Keratinocyte (primary cell): ENCODE measurements around the gene SCUBE3. TPM values are rescaled to one million over a fixed set of nuclear protein-coding genes. Genes with fewer than 3 reads are reported as not detected.

Experiments used
- DNase-seq: peaks from one replicate; pipeline ENCODE4 v3.0.0-alpha.2; 2011; ENCODE audit warnings: low read depth, missing footprints, low spot score
- FAIRE-seq: peaks from 2 replicates; lab custom pipeline; 2011; peaks lifted over from hg19 to GRCh38; lab: Jason Lieb, UNC
- H2AFZ ChIP-seq: 2 replicates; pipeline ENCODE4 v1.6.0; 2012; ENCODE audit warnings: low read length, control low read depth, inconsistent platforms; ENCODE audit not compliant: control insufficient read depth
- H3K27ac ChIP-seq: 2 replicates; pipeline ENCODE4 v1.5.1; 2011; ENCODE audit warnings: low read length; ENCODE audit not compliant: control insufficient read depth, insufficient read depth
- H3K27me3 ChIP-seq: 3 replicates; pipeline ENCODE4 v1.6.0; 2011; ENCODE audit warnings: low read length; ENCODE audit not compliant: control insufficient read depth, insufficient read depth; ENCODE audit errors: extremely low read depth
- H3K36me3 ChIP-seq, 2 experiments: 2 replicates in 1 of 2; 3 replicates in 1 of 2; pipeline ENCODE4 v1.5.1; 2011; ENCODE audit warnings: low read length in 2 of 2, mild to moderate bottlenecking in 1 of 2; ENCODE audit not compliant: control insufficient read depth in 2 of 2, insufficient read depth in 2 of 2; ENCODE audit errors: extremely low read depth in 1 of 2
- H3K4me1 ChIP-seq: 3 replicates; pipeline ENCODE4 v1.5.1; 2011; ENCODE audit warnings: low read length; ENCODE audit not compliant: control insufficient read depth, insufficient read depth; ENCODE audit errors: extremely low read depth
- H3K4me2 ChIP-seq: 3 replicates; pipeline ENCODE4 v1.6.0; 2011; ENCODE audit warnings: low read depth, low read length; ENCODE audit not compliant: control insufficient read depth, insufficient read depth; ENCODE audit errors: extremely low read depth
- H3K4me3 ChIP-seq, 3 experiments: fragments of 200-600 bp in 1 of 3; sonication (generic) in 1 of 3; 2 replicates in 2 of 3; 3 replicates in 1 of 3; pipeline ENCODE4 v1.5.1; 2011 to 2016; ENCODE audit warnings: low read length in 3 of 3, mild to moderate bottlenecking in 3 of 3, control low read depth in 2 of 3, inconsistent platforms in 1 of 3, low read depth in 1 of 3, mixed read lengths in 1 of 3, mixed run types in 1 of 3, moderate library complexity in 1 of 3; ENCODE audit not compliant: control insufficient read depth in 2 of 3, insufficient read depth in 2 of 3; ENCODE audit errors: extremely low read depth in 1 of 3
- H3K79me2 ChIP-seq: 2 replicates; pipeline ENCODE4 v1.6.0; 2012; ENCODE audit warnings: low read length; ENCODE audit not compliant: control insufficient read depth, insufficient read depth
- H3K9ac ChIP-seq: 3 replicates; pipeline ENCODE4 v1.6.0; 2011; ENCODE audit warnings: low read length; ENCODE audit not compliant: control insufficient read depth, insufficient read depth; ENCODE audit errors: extremely low read depth
- H3K9me1 ChIP-seq: 3 replicates; pipeline ENCODE4 v1.6.0; 2011; ENCODE audit warnings: low read length; ENCODE audit not compliant: control insufficient read depth, insufficient read depth; ENCODE audit errors: extremely low read depth
- H3K9me3 ChIP-seq: 2 replicates; pipeline ENCODE4 v1.5.1; 2012; ENCODE audit warnings: low read depth, low read length; ENCODE audit not compliant: control insufficient read depth
- H4K20me1 ChIP-seq: 3 replicates; pipeline ENCODE4 v1.6.0; 2011; ENCODE audit warnings: low read length; ENCODE audit not compliant: control insufficient read depth, insufficient read depth; ENCODE audit errors: extremely low read depth
- CTCF ChIP-seq, 3 experiments: IDR thresholded peaks in 1 of 3; conservative IDR thresholded peaks in 1 of 3; optimal IDR thresholded peaks in 1 of 3; 2 replicates in 2 of 3; 3 replicates in 1 of 3; pipeline versions ENCODE3 to v1.5.1; 2011; ENCODE audit warnings: low read length in 3 of 3, mild to moderate bottlenecking in 3 of 3, moderate library complexity in 2 of 3, control low read depth in 1 of 3, inconsistent platforms in 1 of 3; ENCODE audit not compliant: insufficient read depth in 2 of 3; ENCODE audit errors: extremely low read depth in 1 of 3
- EZH2 ChIP-seq: IDR thresholded peaks from one replicate; pipeline ENCODE4 v1.6.1; 2012; ENCODE audit warnings: inconsistent platforms, mild to moderate bottlenecking, low read length, moderate library complexity
- dilution Hi-C: fragments of 300-500 bp; cut with MboI; formaldehyde crosslinking; loops from one replicate; pipeline ENCODE4 v1.7.0; 2020; ENCODE audit warnings: low sequenced_read_pairs; ENCODE audit not compliant: extremely low pct_ligation_motif_present
- polyA plus RNA-seq, 5 experiments: library from polyadenylated mRNA; depleted of rRNA in 3 of 5; stranded (reverse) in 3 of 5; stranded (forward) in 1 of 5; unstranded in 1 of 5; fragments of >200 nt; gene quantifications; 1 replicate in 1 of 5; 2 replicates in 3 of 5; 3 replicates in 1 of 5; pipeline versions ENCODE4 v1.2.1 to v1.2.3, GENCODE V29; 2011 to 2012; ENCODE audit warnings: missing spikeins in 2 of 5, low read depth in 1 of 5, low replicate concordance in 1 of 5

SCUBE3 gene
- polyA plus RNA-seq, 1 donor (not counting 4 experiments of a cell fraction or from before 2014, with no cell fraction given), result 0.01 TPM

DNA sequence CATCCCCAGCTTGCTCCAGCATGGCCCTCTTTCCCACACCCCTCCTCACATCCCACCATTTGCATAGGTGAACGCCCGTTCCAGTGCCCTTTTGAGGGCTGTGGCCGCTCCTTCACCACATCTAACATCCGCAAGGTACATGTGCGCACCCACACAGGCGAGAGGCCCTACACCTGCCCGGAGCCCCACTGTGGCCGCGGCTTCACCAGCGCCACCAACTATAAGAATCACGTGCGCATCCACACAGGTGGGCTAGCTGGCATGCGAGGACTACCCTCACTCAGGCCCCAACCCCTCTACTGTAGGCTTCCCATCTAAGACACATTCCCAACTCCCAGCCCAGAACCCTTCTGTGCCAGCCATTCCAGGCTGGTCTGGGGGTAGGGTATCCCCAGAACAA lies 77.7 kb downstream of the SCUBE3 start:
- H3K4me3 ChIP-seq, result no peak overlapping the region
- no peaks in the 10 kb centered on the region for H3K9me3 ChIP-seq
- no peak for TF ChIP-seq CTCF (optimal IDR thresholded peaks at IDR 0.05 in 1 of 3, IDR thresholded peaks at IDR 0.05 in 1 of 3, conservative IDR thresholded peaks at IDR 0.05 in 1 of 3; ENCODE audit: extremely low read depth in 1 of 3, insufficient read depth in 2 of 3, low read length in 3 of 3)
- no peaks in the 10 kb centered on the region for H3K9me1 ChIP-seq
- no peak overlapping the region for H2AFZ ChIP-seq
- no peak overlapping the region for H3K4me2 ChIP-seq
- H3K36me3 ChIP-seq, result peaks cover 15 to 18% of the 10 kb centered on the region in 2 experiments
- peaks cover 5% of the 10 kb centered on the region for H3K4me1 ChIP-seq
- FAIRE-seq, result no peak
- H4K20me1 ChIP-seq, result no peaks in the 10 kb centered on the region
- no peak overlapping the region for H3K27ac ChIP-seq
- DNase-seq, result no peak
- H3K79me2 ChIP-seq, result no peaks in the 10 kb centered on the region
- no peak overlapping the region for H3K9ac ChIP-seq
- dilution Hi-C loops, result no loop called here
- no peaks in the 10 kb centered on the region for H3K27me3 ChIP-seq

DNA sequence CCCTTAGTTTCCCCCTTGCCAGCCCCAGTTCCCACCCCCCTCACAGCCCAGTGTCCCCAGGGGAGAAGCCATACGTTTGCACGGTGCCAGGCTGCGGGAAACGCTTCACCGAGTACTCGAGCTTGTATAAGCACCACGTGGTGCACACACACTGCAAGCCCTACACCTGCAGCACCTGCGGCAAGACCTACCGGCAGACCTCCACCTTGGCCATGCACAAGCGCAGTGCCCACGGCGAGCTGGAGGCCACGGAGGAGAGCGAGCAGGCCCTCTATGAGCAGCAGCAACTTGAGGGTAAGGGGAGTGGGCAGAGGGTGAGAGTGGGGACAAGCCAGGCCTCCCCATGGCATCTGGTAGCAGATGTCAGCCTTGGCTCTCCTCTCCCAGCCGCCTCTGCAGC lies 78.7 kb downstream of the SCUBE3 start:
- H2AFZ ChIP-seq, result no peak overlapping the region
- H4K20me1 ChIP-seq, result no peaks in the 10 kb centered on the region
- H3K9me1 ChIP-seq, result no peaks in the 10 kb centered on the region
- peaks cover 15 to 18% of the 10 kb centered on the region in 2 experiments for H3K36me3 ChIP-seq
- H3K79me2 ChIP-seq, result no peaks in the 10 kb centered on the region
- dilution Hi-C loops, result no loop called here
- H3K4me1 ChIP-seq, result peaks cover 12% of the 10 kb centered on the region
- no peak overlapping the region for H3K9ac ChIP-seq
- H3K27me3 ChIP-seq, result no peaks in the 10 kb centered on the region
- H3K27ac ChIP-seq, result no peak overlapping the region
- no peak overlapping the region for H3K4me2 ChIP-seq
- no peak for FAIRE-seq
- no peaks in the 10 kb centered on the region for H3K9me3 ChIP-seq
- no peak overlapping the region for H3K4me3 ChIP-seq
- TF ChIP-seq CTCF (optimal IDR thresholded peaks at IDR 0.05 in 1 of 3, IDR thresholded peaks at IDR 0.05 in 1 of 3, conservative IDR thresholded peaks at IDR 0.05 in 1 of 3; ENCODE audit: extremely low read depth in 1 of 3, insufficient read depth in 2 of 3, low read length in 3 of 3) (no peak), EZH2 (no peak)
- DNase-seq, result no peak
